GM21529 (cell line): ENCODE measurements around the gene BABAM1.

Experiments
- ATAC-seq: cut with Tn5 transposase; IDR thresholded peaks from one replicate; pipeline ENCODE4 v1.9.1; 2021; ENCODE audit not compliant: unreplicated experiment

The BABAM1 gene

GRCh38 chr19:17321655-17322489 lies 54.6 kb downstream of the BABAM1 start:
- no peak for ATAC-seq

- ATAC-seq = no peak
Measured at GRCh38 chr19:17322854-17323253, 55.6 kb downstream of the BABAM1 start.

- ATAC-seq = no peak
Measured at GRCh38 chr19:17323300-17323963, 56.2 kb downstream of the BABAM1 start.

- no peak for ATAC-seq
Measured at GRCh38 chr19:17323964-17324332, 56.7 kb downstream of the BABAM1 start.

- no peak for ATAC-seq
Measured at GRCh38 chr19:17324357-17325114, 57.3 kb downstream of the BABAM1 start.

- no peak for ATAC-seq
Measured at GRCh38 chr19:17325133-17325532, 57.9 kb downstream of the BABAM1 start.

- no peak for ATAC-seq
Measured at GRCh38 chr19:17325881-17326594, 58.8 kb downstream of the BABAM1 start.

- ATAC-seq = no peak
Measured at GRCh38 chr19:17326595-17326966, 59.3 kb downstream of the BABAM1 start.

GRCh38 chr19:17327068-17327653 lies 59.9 kb downstream of the BABAM1 start:
- ATAC-seq = no peak

- ATAC-seq = no peak
Measured at GRCh38 chr19:17327654-17328516, 60.6 kb downstream of the BABAM1 start.
